ENCODE results near the gene LEMD2.

The LEMD2 gene

GRCh38 chr6:33738879-33739278 lies 50.1 kb downstream of the LEMD2 start:
- DNase-seq (ENCODE audit: low read depth in 2 of 2): no peak

- no peak for DNase-seq (ENCODE audit: low read depth in 2 of 2)
These were observed 50.8 kb downstream of the LEMD2 start for GRCh38 chr6:33738153-33738552.

DNA sequence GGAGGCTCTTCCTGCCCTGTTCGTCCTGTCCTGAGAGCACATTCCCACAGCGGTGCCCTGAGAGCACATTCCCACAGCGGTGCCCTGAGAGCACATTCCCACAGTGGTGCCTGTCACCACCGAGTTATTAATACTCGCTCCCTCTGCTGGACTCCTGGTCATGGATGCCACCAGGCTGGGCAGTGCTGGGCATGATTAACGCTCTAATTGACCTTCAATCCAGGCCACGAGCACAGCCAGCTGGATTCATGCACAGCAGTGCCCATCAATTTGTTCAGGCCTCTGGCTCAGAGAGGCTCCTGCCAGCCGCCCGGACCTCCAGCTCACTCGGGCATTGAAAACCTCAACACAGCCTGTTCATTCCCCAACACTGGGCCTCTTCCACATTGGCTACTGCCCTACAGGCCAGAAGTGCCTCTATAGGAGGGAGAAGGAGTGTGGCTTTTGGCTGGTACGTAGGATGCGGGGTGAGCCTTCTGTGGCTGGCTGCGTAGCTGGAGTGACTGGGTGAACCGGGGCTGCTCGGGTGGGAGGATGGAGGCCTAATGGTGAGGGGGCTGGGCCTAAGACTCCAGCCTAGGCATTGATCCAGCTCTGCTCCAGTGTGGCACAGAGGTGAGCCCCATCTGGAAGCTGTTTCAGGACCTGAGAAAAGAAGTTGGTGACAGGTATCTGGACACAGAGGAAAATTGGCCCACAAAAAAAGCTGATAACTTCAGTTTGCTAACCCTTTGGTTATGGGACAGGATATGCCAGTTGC lies 51.5 kb downstream of the LEMD2 start:
- no peak for DNase-seq (ENCODE audit: low read depth in 2 of 2)

GRCh38 chr6:33735216-33735615 lies 53.7 kb downstream of the LEMD2 start:
- no peak for DNase-seq (ENCODE audit: low read depth in 2 of 2)

- DNase-seq (ENCODE audit: low read depth in 2 of 2): no peak
These were observed 55.3 kb downstream of the LEMD2 start for GRCh38 chr6:33733709-33734007.

GRCh38 chr6:33732817-33733708 lies 55.9 kb downstream of the LEMD2 start:
- DNase-seq (ENCODE audit: low read depth in 2 of 2): no peak

- no peak for DNase-seq (ENCODE audit: low read depth in 2 of 2)
These were observed 56.5 kb downstream of the LEMD2 start for GRCh38 chr6:33732385-33732784.

DNA sequence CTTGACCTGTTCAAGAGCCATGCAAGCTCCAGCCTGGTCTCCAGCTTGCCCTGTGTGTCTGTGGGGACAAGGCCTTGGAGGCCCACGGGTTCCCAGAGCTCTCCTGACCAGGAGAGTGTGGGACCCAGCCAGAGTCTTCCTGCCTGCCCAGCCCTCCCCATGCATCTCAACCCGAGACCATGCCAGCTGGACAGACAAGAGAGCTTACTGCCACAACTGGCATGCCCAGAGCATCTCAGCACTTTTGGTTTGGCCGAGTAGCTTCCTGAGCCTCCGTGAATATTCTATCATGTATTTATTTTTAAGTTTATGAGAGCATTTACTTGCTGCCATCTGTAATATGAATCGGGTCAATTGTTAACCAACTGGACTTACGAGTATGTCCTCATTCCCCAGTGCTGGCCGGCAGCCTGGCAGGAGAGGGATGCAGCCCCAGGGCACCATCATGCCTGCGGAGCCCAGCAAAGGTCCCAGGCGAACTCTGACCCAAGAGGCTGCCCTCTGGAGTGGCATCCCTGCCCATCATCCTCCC lies 57.1 kb downstream of the LEMD2 start:
- no peak for DNase-seq (ENCODE audit: low read depth in 2 of 2)

DNA sequence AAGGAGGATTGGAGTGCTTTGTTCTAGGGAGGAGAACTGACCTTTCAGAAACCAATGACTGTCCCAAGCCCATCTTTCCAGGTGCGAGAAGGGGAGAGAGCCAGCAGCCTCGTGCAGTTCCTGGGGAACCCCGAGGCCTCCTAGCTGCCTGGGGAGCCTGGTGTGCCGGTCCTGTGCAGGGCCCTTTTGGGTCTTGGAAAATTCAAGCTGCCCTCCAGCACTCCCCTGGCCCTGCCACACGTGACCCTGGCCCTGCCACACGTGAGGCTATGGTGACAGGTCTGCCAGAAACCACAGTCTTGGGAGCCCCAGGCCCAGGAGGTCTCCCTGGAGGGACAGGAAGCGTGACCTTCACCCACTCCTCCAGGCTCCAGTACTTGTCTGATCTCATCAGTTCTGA lies 57.9 kb downstream of the LEMD2 start:
- no peak for DNase-seq (ENCODE audit: low read depth in 2 of 2)

GRCh38 chr6:33730611-33731010 lies 58.3 kb downstream of the LEMD2 start:
- DNase-seq (ENCODE audit: low read depth in 2 of 2): no peak

- no peak for DNase-seq (ENCODE audit: low read depth in 2 of 2)
These were observed 59.9 kb downstream of the LEMD2 start for GRCh38 chr6:33729059-33729458.

DNA sequence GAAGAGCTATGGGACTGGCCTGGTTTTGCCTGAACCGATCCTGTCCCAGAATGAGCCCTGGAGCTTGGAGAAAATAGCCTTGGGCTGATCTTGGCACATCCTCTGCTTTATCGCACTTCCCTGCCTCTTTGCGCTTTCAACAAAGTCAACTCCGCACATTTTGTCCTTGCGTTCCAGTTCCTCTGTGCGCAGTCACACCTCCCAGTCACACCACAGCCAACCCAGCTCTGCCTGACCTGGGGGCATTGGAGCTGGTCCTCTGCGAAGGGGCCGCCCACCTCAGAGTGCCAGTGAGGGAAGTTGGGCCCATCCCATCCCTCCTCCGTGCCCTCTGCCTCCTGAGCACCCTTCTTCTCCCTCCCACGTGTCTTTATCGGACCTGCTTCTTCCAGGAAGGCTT lies 60.5 kb downstream of the LEMD2 start:
- DNase-seq (ENCODE audit: low read depth in 2 of 2): no peak

DNA sequence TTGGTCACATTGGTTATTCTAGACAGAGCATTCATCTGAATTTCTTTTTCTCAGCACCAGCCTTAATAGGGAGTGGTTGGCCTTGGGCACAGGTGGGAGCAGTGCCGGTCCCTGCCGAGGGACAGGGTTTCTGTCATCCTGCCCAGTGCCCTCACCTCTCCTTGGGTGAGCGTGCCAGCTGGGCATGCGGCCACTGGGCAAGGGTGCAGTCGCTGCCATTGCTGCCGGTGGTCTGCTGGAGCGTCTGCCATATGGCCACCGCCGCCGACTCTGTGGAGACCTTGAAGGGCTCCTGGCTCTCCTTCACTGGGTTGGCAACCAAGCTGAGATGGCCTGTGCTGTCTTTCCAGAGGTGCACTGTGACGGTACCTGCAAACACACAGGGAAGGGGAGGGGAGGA lies 61.0 kb downstream of the LEMD2 start:
- DNase-seq (ENCODE audit: low read depth in 2 of 2): no peak

- no peak for DNase-seq (ENCODE audit: low read depth in 2 of 2)
These were observed 61.8 kb downstream of the LEMD2 start for GRCh38 chr6:33727126-33727525.

DNA sequence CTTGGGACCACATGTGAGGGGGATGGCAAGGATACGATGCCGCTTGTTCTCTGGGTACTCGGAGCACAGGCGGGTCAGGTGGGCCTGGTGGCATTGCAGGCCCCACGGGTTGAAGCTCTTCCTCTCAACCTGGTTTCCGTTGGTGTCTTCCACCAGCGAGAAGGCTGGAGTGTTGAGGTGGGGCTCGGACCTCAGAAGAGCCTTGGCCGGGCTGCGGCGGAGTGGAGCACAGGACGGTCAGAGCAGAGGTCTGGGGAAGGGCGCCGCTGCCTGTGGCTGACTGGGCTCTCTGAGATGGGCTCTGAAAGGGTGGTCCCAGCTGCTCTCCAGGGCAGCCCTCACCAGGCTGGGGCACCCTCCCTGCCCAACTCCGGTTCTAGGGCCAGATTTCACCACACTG lies 62.2 kb downstream of the LEMD2 start:
- no peak for DNase-seq (ENCODE audit: low read depth in 2 of 2)

GRCh38 chr6:33725891-33726673 lies 62.8 kb downstream of the LEMD2 start:
- DNase-seq (ENCODE audit: low read depth in 2 of 2): no peak

GRCh38 chr6:33725222-33725621 lies 63.7 kb downstream of the LEMD2 start:
- no peak for DNase-seq (ENCODE audit: low read depth in 2 of 2)

DNA sequence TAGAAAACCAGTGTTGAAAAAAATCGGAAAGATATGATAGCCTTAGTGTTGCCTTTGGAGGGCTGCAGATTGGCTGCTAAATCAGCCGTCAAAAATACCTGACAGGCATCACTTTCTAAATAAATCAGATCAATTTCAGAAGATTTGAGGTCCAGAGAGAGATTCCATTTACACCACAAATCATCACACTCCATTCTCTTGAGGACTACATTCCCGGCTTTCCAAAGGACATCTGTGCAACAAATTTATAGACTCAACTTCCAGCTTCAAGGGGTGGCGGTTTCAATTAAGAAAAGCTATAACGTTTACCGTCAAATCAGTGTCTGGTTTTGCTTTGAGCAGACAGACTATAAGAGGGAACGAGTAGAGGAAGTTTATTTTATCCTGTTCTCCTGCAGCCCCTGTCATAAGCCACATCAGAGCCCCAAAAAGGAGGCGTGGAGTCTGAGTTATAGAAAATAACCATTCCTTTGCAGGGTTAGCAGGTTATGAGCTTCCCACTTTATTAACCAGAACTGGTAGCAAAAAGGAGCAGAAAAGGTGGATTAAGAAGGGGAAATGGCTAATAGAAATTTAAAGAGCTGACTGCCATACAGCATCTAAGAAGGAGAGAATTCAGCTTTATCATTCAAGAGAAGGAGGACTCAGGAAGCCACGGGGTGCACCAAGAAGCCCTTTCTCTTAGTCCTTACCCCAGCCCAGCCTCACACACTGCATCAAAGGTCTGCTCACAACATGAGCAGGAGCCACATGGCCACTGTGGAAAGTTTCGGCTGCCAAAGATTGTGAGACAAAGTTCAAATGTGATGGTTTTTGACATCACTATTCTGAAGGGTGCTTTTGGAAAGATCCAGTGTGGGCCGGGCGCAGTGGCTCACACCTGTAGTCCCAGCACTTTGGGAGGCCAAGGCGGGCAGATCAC lies 64.6 kb downstream of the LEMD2 start:
- no peak for DNase-seq (ENCODE audit: low read depth in 2 of 2)

- DNase-seq (ENCODE audit: low read depth in 2 of 2): no peak
These were observed 65.4 kb downstream of the LEMD2 start for GRCh38 chr6:33723371-33724085.

- no peak for DNase-seq (ENCODE audit: low read depth in 2 of 2)
These were observed 66.8 kb downstream of the LEMD2 start for GRCh38 chr6:33722103-33722623.
